ENCODE data around the gene BEGAIN. TPM values are rescaled to one million over a fixed set of nuclear protein-coding genes. Genes with fewer than 3 reads are reported as not detected.

The BEGAIN gene
- total RNA-seq, 4 donors from 2014 or later, result 0.25 to 0.49 (median 0.26) TPM; not detected in 1

- no peak overlapping the region for H3K4me3 ChIP-seq
- ATAC-seq (no peak), DNase-seq (no peak)
- H3K27ac ChIP-seq, result no peak overlapping the region
- no peaks in the 10 kb centered on the region for H3K36me3 ChIP-seq
- no peak for TF ChIP-seq POLR2A (IDR thresholded peaks at IDR 0.05)
- TF ChIP-seq CTCF (IDR thresholded peaks at IDR 0.05 in 4 of 5, conservative IDR thresholded peaks at IDR 0.05 in 1 of 5), result no peak
- no peaks in the 10 kb centered on the region for H3K9me3 ChIP-seq
- H3K4me1 ChIP-seq, result no peaks in the 10 kb centered on the region
- in situ Hi-C loops (cut with MboI; ENCODE audit: low sequenced_read_pairs in 4 of 4) (no loop called here), intact Hi-C loops (cut with DNase I; ENCODE audit: low total_unique reads) (no loop called here)
- peaks cover 8 to 13% (median 13%) of the 10 kb centered on the region in 3 donors for H3K27me3 ChIP-seq
These were observed 16.3 kb upstream of the BEGAIN start for GRCh38 chr14:100603341-100604120.

GRCh38 chr14:100602621-100603230, 15.5 kb upstream of the BEGAIN start:
- no peaks in the 10 kb centered on the region for H3K9me3 ChIP-seq
- ATAC-seq (no peak), DNase-seq (no peak)
- no peaks in the 10 kb centered on the region for H3K4me1 ChIP-seq
- H3K27me3 ChIP-seq, result peaks cover 8 to 13% (median 13%) of the 10 kb centered on the region in 3 donors
- H3K4me3 ChIP-seq, result no peak overlapping the region
- no peak overlapping the region for H3K27ac ChIP-seq
- in situ Hi-C loops (cut with MboI; ENCODE audit: low sequenced_read_pairs in 4 of 4), result no loop called here
- no peaks in the 10 kb centered on the region for H3K36me3 ChIP-seq
- no peak for TF ChIP-seq CTCF (IDR thresholded peaks at IDR 0.05 in 4 of 5, conservative IDR thresholded peaks at IDR 0.05 in 1 of 5)
- TF ChIP-seq POLR2A (IDR thresholded peaks at IDR 0.05), result no peak
- intact Hi-C loops (cut with DNase I; ENCODE audit: low total_unique reads), result no loop called here

GRCh38 chr14:100601914-100602313, 14.7 kb upstream of the BEGAIN start:
- no peaks in the 10 kb centered on the region for H3K36me3 ChIP-seq
- H3K9me3 ChIP-seq, result no peaks in the 10 kb centered on the region
- no peak for ATAC-seq
- H3K4me1 ChIP-seq, result no peaks in the 10 kb centered on the region
- peaks cover 8 to 14% (median 13%) of the 10 kb centered on the region in 3 donors for H3K27me3 ChIP-seq
- intact Hi-C loops (cut with DNase I; ENCODE audit: low total_unique reads), result no loop called here
- H3K4me3 ChIP-seq, result no peak overlapping the region
- DNase-seq, result no peak
- H3K27ac ChIP-seq, result no peak overlapping the region
- TF ChIP-seq CTCF (IDR thresholded peaks at IDR 0.05 in 4 of 5, conservative IDR thresholded peaks at IDR 0.05 in 1 of 5) (no peak), POLR2A (IDR thresholded peaks at IDR 0.05) (no peak)
- in situ Hi-C loops (cut with MboI; ENCODE audit: low sequenced_read_pairs in 4 of 4), result no loop called here

GRCh38 chr14:100601064-100601463, 13.8 kb upstream of the BEGAIN start:
- intact Hi-C loops (cut with DNase I; ENCODE audit: low total_unique reads), result no loop called here
- in situ Hi-C loops (cut with MboI; ENCODE audit: low sequenced_read_pairs in 4 of 4), result no loop called here
- TF ChIP-seq POLR2A (IDR thresholded peaks at IDR 0.05) (no peak), CTCF (IDR thresholded peaks at IDR 0.05 in 4 of 5, conservative IDR thresholded peaks at IDR 0.05 in 1 of 5) (no peak)
- no peak overlapping the region for H3K4me3 ChIP-seq
- H3K27me3 ChIP-seq, result peaks cover 8 to 14% (median 8%) of the 10 kb centered on the region in 3 donors
- H3K4me1 ChIP-seq, result no peaks in the 10 kb centered on the region
- DNase-seq (no peak), ATAC-seq (no peak)
- H3K9me3 ChIP-seq, result no peaks in the 10 kb centered on the region
- no peak overlapping the region for H3K27ac ChIP-seq
- no peaks in the 10 kb centered on the region for H3K36me3 ChIP-seq

All from gastrocnemius medialis (tissue), 4 donors.